DMS153 (cell line): Measurements from ENCODE around the gene ZCWPW1.

ENCODE experiments used
- DNase-seq: peaks from one replicate; lab custom pipeline; 2025; lab: John Stamatoyannopoulos, UW

Gene ZCWPW1

GRCh38 chr7:100432053-100432452 lies 3.5 kb upstream of the ZCWPW1 start:
- no peak for DNase-seq

- DNase-seq: no peak
Observed at GRCh38 chr7:100431286-100431735, 2.8 kb upstream of the ZCWPW1 start.

GRCh38 chr7:100430493-100431285 lies 2.2 kb upstream of the ZCWPW1 start:
- DNase-seq: no peak

DNA sequence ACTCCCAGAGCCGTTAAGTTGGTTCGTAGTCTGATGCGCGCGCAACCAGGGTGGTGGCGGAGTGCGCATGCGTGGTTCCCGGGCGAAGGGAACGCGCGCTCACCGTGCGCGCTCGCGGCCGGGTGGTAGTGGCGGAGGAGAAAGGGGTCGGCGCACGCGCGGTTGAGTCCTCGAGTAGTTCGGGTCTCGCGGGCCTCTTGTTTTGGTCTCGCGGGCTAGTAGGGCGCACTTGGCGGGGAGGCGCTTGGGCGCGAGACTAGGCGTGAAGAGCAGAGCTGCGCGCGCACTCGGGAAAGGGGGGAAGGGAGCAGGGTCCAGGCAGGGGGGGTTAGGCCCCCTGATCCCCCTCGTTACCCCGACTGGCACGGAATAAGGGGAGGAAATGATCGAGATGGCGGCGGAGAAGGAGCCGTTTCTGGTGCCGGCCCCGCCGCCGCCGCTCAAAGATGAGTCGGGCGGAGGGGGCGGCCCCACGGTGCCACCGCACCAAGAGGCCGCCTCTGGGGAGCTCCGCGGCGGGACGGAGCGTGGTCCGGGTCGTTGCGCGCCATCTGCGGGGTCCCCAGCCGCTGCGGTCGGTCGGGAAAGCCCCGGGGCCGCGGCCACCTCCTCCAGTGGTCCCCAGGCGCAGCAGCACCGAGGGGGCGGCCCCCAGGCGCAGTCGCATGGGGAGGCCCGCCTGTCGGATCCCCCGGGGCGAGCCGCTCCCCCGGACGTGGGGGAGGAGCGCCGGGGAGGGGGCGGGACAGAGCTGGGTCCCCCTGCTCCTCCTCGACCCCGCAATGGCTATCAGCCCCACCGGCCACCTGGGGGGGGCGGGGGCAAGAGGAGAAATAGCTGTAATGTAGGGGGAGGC lies 1.4 kb upstream of the ZCWPW1 start, which contains the start of gene MEPCE:
MEPCE (plus strand) TSS at position 195 of the 856 bp plus-strand sequence; CDS start at position 383, 188 bp downstream.
- peak; percentile 94 for DNase-seq

GRCh38 chr7:100428967-100429636 lies 599 bp upstream of the ZCWPW1 start:
- peak; percentile 99 for DNase-seq

GRCh38 chr7:100427762-100428198 lies 723 bp downstream of the ZCWPW1 start:
- no peak for DNase-seq

GRCh38 chr7:100426516-100426915 lies 2.0 kb downstream of the ZCWPW1 start:
- no peak for DNase-seq

DNA sequence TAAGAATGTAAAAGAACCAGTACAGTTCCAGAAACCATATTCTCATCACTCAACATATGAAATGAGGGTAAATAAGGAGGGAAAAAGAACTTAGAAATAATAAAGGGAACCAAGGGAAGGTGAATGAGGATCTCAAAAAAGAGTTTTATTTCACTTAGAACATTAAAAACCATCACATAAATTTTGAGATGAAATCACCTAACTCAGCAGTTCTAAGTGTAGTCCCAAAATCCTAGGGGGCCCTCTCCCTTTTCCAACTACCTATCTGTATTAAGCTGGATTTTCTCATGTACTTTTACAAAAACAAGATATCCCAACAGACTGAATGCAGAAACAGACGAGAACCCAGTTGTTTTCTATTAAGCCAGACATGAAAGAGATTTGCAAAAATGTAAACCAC lies 3.2 kb downstream of the ZCWPW1 start:
- DNase-seq: no peak

GRCh38 chr7:100423315-100423714 lies 5.2 kb downstream of the ZCWPW1 start:
- DNase-seq: no peak

DNA sequence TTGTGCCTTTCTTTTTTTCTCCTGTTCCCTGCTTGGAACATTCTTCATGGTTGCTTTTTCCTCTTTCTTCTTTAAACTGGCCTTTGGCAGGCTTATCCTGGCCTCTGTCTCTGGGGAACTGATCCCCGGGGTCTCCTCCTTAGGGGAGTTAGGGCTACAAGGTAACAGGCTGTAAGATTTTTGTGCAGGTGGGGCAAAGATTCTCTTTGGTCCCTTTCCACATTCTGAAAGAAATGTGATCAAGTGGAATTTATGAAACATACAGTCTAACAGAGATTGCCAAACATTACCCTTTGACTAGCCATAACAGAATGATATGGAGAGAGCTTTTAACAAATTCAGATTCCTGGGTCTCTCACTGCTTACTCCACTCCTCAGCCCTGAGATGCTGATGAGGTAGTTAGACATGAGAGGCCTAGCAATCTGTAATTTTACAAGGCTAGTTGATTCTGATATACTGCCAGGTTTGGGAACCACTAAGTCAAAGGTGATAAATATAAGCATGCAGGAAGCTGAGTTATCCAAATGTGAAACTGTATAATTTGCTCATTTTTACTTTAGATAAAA lies 8.8 kb downstream of the ZCWPW1 start:
- DNase-seq: no peak

DNA sequence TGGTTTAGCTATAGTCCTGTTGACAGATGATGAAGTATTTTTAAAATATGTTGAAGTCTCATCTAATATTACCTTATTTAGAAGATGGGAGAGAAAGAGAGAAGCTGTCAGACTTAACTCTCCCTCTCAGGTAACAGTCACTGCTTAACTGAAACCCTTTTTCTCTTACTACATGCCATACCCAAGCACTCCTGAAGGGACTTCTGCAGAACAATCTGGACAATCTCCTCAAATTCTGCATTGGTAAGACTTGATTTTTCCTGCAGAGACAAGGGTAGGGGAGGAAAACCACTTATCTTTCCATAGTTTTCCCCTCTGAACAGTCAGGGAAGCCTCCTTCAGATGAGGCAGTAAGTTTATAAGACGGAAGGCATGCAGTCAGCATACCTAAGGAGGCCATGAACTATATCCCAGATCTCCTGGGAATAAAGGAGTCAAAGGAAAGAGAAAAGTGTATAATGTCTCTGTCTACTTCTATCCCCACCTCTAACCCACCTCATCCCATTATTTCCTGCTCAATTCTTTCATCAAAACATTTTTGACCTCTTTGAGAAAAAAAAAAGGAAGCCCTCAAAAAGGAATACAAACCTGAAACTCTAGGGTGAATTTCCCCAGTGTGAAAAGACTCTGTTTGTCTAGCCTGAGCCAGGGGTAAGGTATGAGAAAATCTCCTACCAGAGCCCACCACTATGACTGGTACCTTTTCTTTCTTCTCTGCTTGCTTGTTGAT lies 9.4 kb downstream of the ZCWPW1 start:
- no peak for DNase-seq

DNA sequence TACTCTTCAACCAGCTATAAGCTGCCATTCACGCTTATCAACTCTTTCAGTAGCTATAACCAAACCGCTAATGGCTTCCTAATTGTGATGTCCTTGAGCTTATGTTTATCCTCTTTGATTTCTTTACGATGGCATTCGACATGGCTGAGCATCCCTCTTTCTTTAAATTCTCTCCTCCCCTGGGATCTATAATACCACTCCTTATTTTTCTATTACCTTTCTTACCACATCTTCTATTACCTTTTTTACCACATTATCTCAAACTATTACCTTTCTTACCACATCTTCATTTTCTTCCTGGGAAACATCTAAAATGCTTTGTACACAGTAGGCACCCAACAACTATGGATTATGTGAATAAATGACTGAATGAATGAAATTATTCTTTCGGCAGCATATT lies 13.1 kb downstream of the ZCWPW1 start:
- DNase-seq: no peak

GRCh38 chr7:100413889-100414288 lies 14.6 kb downstream of the ZCWPW1 start:
- no peak for DNase-seq

DNA sequence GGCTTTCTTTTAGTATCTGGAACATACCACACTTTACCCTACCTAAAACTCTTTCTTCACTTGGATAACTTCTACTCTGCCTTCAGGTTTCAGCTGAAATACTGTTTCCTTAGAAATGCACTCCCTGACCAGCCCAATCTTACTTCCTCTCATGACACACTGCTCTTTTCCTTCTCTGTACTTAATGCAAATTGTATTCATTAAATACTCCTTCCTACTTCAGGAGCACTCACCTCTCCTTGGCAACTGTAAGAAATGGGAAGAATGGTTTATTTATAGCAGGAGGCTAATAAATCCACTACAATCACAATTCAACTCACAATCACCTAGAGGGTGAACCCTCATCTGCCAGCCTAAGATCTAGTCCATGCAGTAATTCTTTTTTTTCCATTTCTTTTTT lies 15.2 kb downstream of the ZCWPW1 start:
- no peak for DNase-seq

- no peak for DNase-seq
Observed at GRCh38 chr7:100411101-100411500, 17.4 kb downstream of the ZCWPW1 start.

DNA sequence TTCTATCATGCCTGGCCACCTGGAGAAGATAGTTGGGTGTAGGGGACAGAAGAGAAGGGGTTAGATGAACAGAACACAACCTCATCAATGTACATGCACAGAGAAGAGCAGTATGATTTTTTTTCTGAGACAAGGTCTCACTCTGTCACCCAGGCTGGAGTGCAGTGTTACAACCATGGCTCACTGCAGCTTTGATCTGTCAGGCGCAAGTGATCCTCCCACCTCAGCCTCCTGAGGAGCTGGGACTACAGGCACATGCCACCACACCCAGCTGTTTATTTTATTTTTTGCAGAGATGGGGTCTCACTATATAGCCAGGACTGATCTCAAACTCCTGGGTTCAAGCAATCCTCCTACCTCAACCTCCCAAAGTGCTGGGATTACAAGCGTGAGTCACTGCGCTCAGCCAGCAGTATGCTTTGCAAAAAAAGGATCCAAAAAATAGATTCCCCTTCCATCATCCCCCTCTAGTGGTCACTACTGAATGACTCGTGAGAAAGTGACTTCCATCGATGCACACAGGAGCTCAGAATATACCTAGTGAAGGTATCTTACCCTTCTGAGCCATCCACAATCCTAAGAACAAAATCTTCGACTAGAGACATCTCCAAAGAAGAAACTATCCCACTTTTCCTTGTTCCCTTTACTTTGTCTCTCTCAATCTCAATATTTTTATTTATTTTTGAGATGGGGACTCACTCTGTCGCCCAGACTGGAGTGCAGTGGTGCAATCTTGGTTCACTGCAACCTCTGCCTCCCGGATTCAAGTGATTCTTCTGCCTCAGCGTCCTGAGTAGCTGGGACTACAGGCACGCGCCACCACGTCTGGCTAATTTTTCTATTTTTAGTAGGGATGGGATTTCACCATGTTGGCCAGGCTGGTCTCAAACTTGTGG lies 21.0 kb downstream of the ZCWPW1 start:
- DNase-seq: no peak

DNA sequence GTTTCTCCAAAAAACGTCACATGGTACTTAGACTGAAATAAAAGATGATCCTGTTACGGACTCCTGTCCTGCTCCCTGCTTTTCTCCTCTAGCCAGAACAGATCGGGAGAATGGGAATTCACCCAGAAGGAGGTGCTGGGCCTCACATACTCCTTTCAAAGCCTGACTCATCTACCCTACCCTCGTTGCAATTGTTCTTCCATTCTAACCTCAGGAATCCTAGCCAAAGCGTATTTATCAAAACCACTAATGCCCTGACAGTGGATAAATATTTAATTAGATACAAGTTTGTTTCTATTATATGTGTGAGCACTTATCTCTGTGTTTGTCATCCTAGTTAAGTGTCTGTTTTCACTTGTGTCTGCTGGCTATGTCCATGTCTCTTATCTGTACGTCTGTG lies 21.7 kb downstream of the ZCWPW1 start:
- no peak for DNase-seq

- no peak for DNase-seq
Observed at GRCh38 chr7:100402241-100402640, 26.3 kb downstream of the ZCWPW1 start.

- no peak for DNase-seq
Observed at GRCh38 chr7:100401811-100402210, 26.7 kb downstream of the ZCWPW1 start.

GRCh38 chr7:100400656-100401055 lies 27.8 kb downstream of the ZCWPW1 start:
- no peak for DNase-seq
